GM23338 (cell line): ENCODE results near the gene TMEM163. TPM values are rescaled to one million over a fixed set of nuclear protein-coding genes. Genes with fewer than 3 reads are reported as not detected.

Source experiments
- ATAC-seq: fragments of 200-7000 bp; cut with Tn5 transposase; 3 replicates; pipeline ENCODE4 v1.9.1; 2020
- DNase-seq: peaks from one replicate; pipeline ENCODE4 v3.0.0-alpha.2; 2015; ENCODE audit warnings: low spot score
- H2AFZ ChIP-seq: fragments of 200-600 bp; sonication (generic); 2 replicates; pipeline ENCODE4 v1.8.0; 2016; ENCODE audit warnings: antibody characterized with exemption, mild to moderate bottlenecking, moderate library complexity
- H3F3A ChIP-seq: fragments of 200-600 bp; sonication (generic); replicated peaks from 2 replicates; pipeline ENCODE4 v1.8.0; 2017; ENCODE audit warnings: antibody characterized with exemption, mixed run types, low read depth
- H3K27ac ChIP-seq: fragments of 200-600 bp; sonication (generic); 2 replicates; pipeline ENCODE4 v1.6.1; 2016; ENCODE audit warnings: low read depth
- H3K27me3 ChIP-seq: fragments of 200-600 bp; sonication (generic); 2 replicates; pipeline ENCODE4 v1.8.0; 2016; ENCODE audit warnings: mild to moderate bottlenecking, mixed run types, moderate library complexity; ENCODE audit not compliant: insufficient read depth
- H3K36me3 ChIP-seq: fragments of 200-600 bp; sonication (generic); 2 replicates; pipeline ENCODE4 v1.8.0; 2016; ENCODE audit warnings: mild to moderate bottlenecking; ENCODE audit not compliant: insufficient read depth
- H3K4me1 ChIP-seq: fragments of 200-600 bp; sonication (generic); 2 replicates; pipeline ENCODE4 v1.8.0; 2016; ENCODE audit warnings: mild to moderate bottlenecking, moderate library complexity; ENCODE audit not compliant: insufficient read depth
- H3K4me2 ChIP-seq: fragments of 200-600 bp; sonication (generic); 2 replicates; pipeline ENCODE4 v1.7.1; 2017; ENCODE audit warnings: mixed run types
- H3K4me3 ChIP-seq: fragments of 200-600 bp; sonication (generic); 2 replicates; pipeline ENCODE4 v1.6.1; 2016; ENCODE audit warnings: mixed run types
- H3K79me2 ChIP-seq: fragments of 200-600 bp; sonication (generic); replicated peaks from 2 replicates; pipeline ENCODE4 v1.8.0; 2017; ENCODE audit warnings: mild to moderate bottlenecking; ENCODE audit not compliant: insufficient read depth
- H3K9me2 ChIP-seq: fragments of 200-600 bp; sonication (generic); 2 replicates; pipeline ENCODE4 v1.8.0; 2017; ENCODE audit not compliant: insufficient read depth
- H4K20me1 ChIP-seq: fragments of 200-600 bp; sonication (generic); replicated peaks from 2 replicates; pipeline ENCODE4 v1.8.0; 2017; ENCODE audit warnings: mild to moderate bottlenecking; ENCODE audit not compliant: insufficient read depth
- H3K27ac Mint-ChIP-seq: 2 replicates; pipeline ENCODE4 v1.8.0; 2020; ENCODE audit warnings: inconsistent platforms, mild to moderate bottlenecking, moderate library complexity, mixed read lengths
- H3K27me3 Mint-ChIP-seq: 3 replicates; pipeline ENCODE4 v1.8.0; 2022; ENCODE audit warnings: low read depth, mild to moderate bottlenecking, moderate library complexity, mixed read lengths, inconsistent platforms; ENCODE audit not compliant: insufficient read depth, poor library complexity
- H3K36me3 Mint-ChIP-seq: 3 replicates; pipeline ENCODE4 v1.8.0; 2021; ENCODE audit warnings: low read depth, mild to moderate bottlenecking, inconsistent platforms, moderate library complexity, mixed read lengths
- H3K4me1 Mint-ChIP-seq: 3 replicates; pipeline ENCODE4 v1.8.0; 2020; ENCODE audit warnings: mild to moderate bottlenecking, inconsistent platforms, mixed read lengths
- H3K4me3 Mint-ChIP-seq: 3 replicates; pipeline ENCODE4 v1.8.0; 2021; ENCODE audit warnings: moderate library complexity, mild to moderate bottlenecking, inconsistent platforms, mixed read lengths
- H3K9me3 Mint-ChIP-seq: 3 replicates; pipeline ENCODE4 v1.8.0; 2020; ENCODE audit warnings: moderate library complexity, mild to moderate bottlenecking, inconsistent platforms, mixed read lengths
- CREB1 ChIP-seq: fragments of 250-450 bp; sonication (Bioruptor Pico); IDR thresholded peaks from 2 replicates; pipeline ENCODE4 v1.5.0; 2020; ENCODE audit warnings: low read depth, mild to moderate bottlenecking, moderate library complexity
- EZH2 ChIP-seq: fragments of 200-600 bp; sonication (generic); IDR thresholded peaks from one replicate; pipeline ENCODE4 v1.8.0; 2017; ENCODE audit warnings: antibody characterized with exemption, mild to moderate bottlenecking, low read depth; ENCODE audit not compliant: unreplicated experiment
- EZH2phosphoT487 ChIP-seq: fragments of 200-600 bp; sonication (generic); IDR thresholded peaks from one replicate; pipeline ENCODE4 v1.8.1; 2018; ENCODE audit warnings: antibody characterized with exemption; ENCODE audit not compliant: unreplicated experiment
- NANOG ChIP-seq: IDR thresholded peaks from 2 replicates; pipeline ENCODE4 v1.6.1; 2016; ENCODE audit warnings: antibody characterized with exemption, borderline replicate concordance
- POLR2AphosphoS5 ChIP-seq: IDR thresholded peaks from 2 replicates; pipeline ENCODE4 v1.6.1; 2016; ENCODE audit warnings: antibody characterized with exemption, low read depth
- REST ChIP-seq: IDR thresholded peaks from one replicate; pipeline ENCODE4 v1.6.1; 2018; ENCODE audit warnings: antibody characterized with exemption; ENCODE audit not compliant: unreplicated experiment
- ZNF114 ChIP-seq: fragments of 250-450 bp; sonication (Bioruptor Pico); IDR thresholded peaks from 2 replicates; pipeline ENCODE4 v1.5.0; 2020; ENCODE audit warnings: mild to moderate bottlenecking, moderate library complexity
- ZNF462 ChIP-seq: fragments of 250-450 bp; sonication (Bioruptor Pico); IDR thresholded peaks from 2 replicates; pipeline ENCODE4 v1.5.0; 2020; ENCODE audit warnings: mild to moderate bottlenecking, moderate library complexity
- polyA plus RNA-seq: library from polyadenylated mRNA; unstranded; fragments of >200 nt; fragmentation: Nextera tagmentation; extraction: Ambion mirVana; gene quantifications from 2 replicates; pipeline ENCODE4 v1.2.1, GENCODE V29; 2016
- total RNA-seq: library from RNA; depleted of rRNA; stranded (reverse); fragments of >200 nt; shearing (Covaris generic); gene quantifications from 2 replicates; pipeline ENCODE4 v1.2.3, GENCODE V29; 2014
- TF ChIP-seq, protein P1 (sequence below): IDR thresholded peaks from 2 replicates; pipeline ENCODE4 v1.6.1; 2016; ENCODE audit warnings: antibody characterized with exemption

The TMEM163 gene
- total and polyA plus RNA-seq, 2 experiments from 2014 or later = 1.1 to 1.8 TPM

DNA sequence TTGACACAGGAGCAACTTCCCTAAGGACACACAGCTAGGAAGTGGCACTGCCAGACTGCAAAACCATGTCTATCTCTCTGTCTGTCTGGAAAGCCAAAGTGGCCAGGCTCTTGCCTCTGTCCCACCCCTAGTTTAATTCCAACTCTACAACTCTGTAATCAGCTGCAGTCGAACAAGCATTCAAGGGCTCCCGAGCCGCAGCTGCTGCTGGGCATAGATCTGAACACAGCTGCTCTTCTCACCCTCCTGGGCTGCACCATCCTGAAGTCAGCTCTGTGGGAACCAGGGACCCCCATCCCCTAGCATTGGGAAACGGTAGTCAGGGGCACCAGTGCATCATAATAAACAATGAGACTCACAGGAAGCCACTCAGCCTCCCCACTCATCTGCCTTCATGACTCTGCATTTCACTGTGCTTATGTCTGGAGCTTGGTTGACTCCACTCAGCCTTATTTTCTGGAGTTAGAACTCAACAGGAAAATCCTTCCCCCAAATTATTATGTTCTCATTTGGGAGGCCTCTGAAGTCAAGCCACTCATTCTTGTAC is 44.4 kb upstream of the TMEM163 start:
- Mint-ChIP-seq H3K4me3 (no peak overlapping the region), H3K9me3 (peaks cover 11% of the 10 kb centered on the region; the same call in 2 of the 3 replicates), H3K36me3 (peaks cover 3% of the 10 kb centered on the region; the same call in 1 of the 3 replicates), H3K27ac (no peak overlapping the region; the same call in 1 of the 2 replicates), H3K27me3 (no peaks in the 10 kb centered on the region), H3K4me1 (no peaks in the 10 kb centered on the region)
- Histone ChIP-seq H3K4me3 (no peak overlapping the region), H3K4me1 (no peaks in the 10 kb centered on the region), H4K20me1 (no peaks in the 10 kb centered on the region), H3K79me2 (no peaks in the 10 kb centered on the region), H3K27me3 (no peaks in the 10 kb centered on the region), H3K36me3 (no peaks in the 10 kb centered on the region; the same call in 1 of the 2 replicates), H3F3A (no peaks in the 10 kb centered on the region), H2AFZ (no peak overlapping the region), H3K27ac (no peak overlapping the region), H3K4me2 (no peak overlapping the region), H3K9me2 (no peaks in the 10 kb centered on the region)
- ATAC-seq = no peak
- no peak for DNase-seq
- TF ChIP-seq POLR2AphosphoS5 (no peak), EZH2phosphoT487 (no peak), EZH2 (no peak), ZNF114 (CRISPR knock-in tag) (no peak)
- TF ChIP-seq, protein P1, sequence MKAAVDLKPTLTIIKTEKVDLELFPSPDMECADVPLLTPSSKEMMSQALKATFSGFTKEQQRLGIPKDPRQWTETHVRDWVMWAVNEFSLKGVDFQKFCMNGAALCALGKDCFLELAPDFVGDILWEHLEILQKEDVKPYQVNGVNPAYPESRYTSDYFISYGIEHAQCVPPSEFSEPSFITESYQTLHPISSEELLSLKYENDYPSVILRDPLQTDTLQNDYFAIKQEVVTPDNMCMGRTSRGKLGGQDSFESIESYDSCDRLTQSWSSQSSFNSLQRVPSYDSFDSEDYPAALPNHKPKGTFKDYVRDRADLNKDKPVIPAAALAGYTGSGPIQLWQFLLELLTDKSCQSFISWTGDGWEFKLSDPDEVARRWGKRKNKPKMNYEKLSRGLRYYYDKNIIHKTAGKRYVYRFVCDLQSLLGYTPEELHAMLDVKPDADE = no peak

GRCh38 chr2:134762508-134762907 is 43.7 kb upstream of the TMEM163 start:
- no peak overlapping the region for H3K4me3 ChIP-seq
- Mint-ChIP-seq H3K4me3 (no peak overlapping the region), H3K4me1 (no peaks in the 10 kb centered on the region), H3K36me3 (peaks cover 3% of the 10 kb centered on the region; the same call in 1 of the 3 replicates), H3K27me3 (no peaks in the 10 kb centered on the region), H3K27ac (no peak overlapping the region), H3K9me3 (peaks cover 11% of the 10 kb centered on the region; the same call in 2 of the 3 replicates)
- no peaks in the 10 kb centered on the region for H3K4me1 ChIP-seq
- ATAC-seq = no peak
- H3F3A ChIP-seq = no peaks in the 10 kb centered on the region
- H4K20me1 ChIP-seq = no peaks in the 10 kb centered on the region
- no peak overlapping the region for H2AFZ ChIP-seq
- H3K9me2 ChIP-seq = no peaks in the 10 kb centered on the region
- no peak overlapping the region for H3K27ac ChIP-seq
- no peak for DNase-seq
- H3K27me3 ChIP-seq = no peaks in the 10 kb centered on the region
- no peak overlapping the region for H3K4me2 ChIP-seq
- H3K36me3 ChIP-seq = no peaks in the 10 kb centered on the region; the same call in 1 of the 2 replicates
- H3K79me2 ChIP-seq = no peaks in the 10 kb centered on the region
- TF ChIP-seq POLR2AphosphoS5 (no peak), REST (no peak), ZNF462 (CRISPR knock-in tag) (no peak), ZNF114 (CRISPR knock-in tag) (no peak), EZH2phosphoT487 (no peak), CREB1 (no peak), NANOG (no peak)
- TF ChIP-seq, protein P1 = no peak
